ENCODE data around the gene ITPR2. TPM values are rescaled to one million over a fixed set of nuclear protein-coding genes. Genes with fewer than 3 reads are reported as not detected.

Gene ITPR2
- total RNA-seq, 2 experiments from 2014 or later = 25.6 to 44.7 TPM

DNA sequence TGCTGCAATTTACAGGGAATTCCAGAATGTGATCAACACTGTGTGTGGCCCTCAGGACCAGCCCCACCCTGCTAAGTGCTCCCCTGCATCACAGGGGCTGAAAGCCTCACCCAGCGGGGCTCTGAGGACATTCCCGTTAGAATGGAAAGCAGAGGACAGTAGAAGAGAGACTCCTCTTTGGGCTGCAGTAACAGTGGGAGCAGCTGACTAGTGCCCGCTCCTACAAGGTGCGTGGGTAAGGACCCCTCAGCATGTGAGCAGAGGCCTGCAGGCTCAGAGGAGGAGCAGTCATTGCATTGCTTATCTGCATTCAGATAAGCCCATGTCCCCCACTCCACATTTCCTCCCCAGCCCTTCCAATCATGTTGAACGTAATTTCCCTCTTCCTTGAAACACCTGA, 120.1 kb downstream of the ITPR2 start:
- ChIA-PET POLR2A (interaction anchor here (0.6 kb wide), 1 partner anchor 458 kb away, joined by 4 read pairs; no protein-coding TSS in a partner anchor), CTCF (ENCODE audit: unreplicated experiment) (interaction anchor here (1.2 kb wide), 1 partner anchor 11 kb away, joined by 3 read pairs; no protein-coding TSS in a partner anchor)
- no peak overlapping the region for H3K27ac ChIP-seq (ENCODE audit: low read depth, low read length, poor library complexity, severe bottlenecking)

DNA sequence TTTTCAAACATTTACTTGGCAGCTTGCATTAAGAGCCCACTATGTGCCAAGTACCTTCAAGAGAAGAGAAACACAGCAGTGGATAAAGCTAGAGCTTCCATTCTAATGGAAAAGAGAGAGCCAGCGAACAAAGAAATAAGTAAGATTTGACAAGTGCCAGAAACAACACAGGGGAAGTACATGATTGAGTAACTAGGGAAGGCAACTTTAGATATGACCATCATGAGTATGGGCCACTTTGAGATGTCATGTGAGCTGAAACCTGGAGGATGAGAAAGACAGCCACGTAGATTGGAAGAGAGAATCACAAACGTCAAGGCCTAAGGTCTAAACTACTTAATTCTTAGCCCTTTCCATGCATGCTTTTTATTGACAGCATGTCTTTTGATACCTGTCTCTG, 121.4 kb downstream of the ITPR2 start:
- TF ChIP-seq, protein P1, sequence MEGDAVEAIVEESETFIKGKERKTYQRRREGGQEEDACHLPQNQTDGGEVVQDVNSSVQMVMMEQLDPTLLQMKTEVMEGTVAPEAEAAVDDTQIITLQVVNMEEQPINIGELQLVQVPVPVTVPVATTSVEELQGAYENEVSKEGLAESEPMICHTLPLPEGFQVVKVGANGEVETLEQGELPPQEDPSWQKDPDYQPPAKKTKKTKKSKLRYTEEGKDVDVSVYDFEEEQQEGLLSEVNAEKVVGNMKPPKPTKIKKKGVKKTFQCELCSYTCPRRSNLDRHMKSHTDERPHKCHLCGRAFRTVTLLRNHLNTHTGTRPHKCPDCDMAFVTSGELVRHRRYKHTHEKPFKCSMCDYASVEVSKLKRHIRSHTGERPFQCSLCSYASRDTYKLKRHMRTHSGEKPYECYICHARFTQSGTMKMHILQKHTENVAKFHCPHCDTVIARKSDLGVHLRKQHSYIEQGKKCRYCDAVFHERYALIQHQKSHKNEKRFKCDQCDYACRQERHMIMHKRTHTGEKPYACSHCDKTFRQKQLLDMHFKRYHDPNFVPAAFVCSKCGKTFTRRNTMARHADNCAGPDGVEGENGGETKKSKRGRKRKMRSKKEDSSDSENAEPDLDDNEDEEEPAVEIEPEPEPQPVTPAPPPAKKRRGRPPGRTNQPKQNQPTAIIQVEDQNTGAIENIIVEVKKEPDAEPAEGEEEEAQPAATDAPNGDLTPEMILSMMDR (conservative IDR thresholded peaks at IDR 0.05; ENCODE audit: low read length) = no peak
- TF ChIP-seq EZH2phosphoT487 (IDR thresholded peaks at IDR 0.05; ENCODE audit: borderline replicate concordance, low read depth, low read length) = no peak
- Histone ChIP-seq H2AFZ (ENCODE audit: low read length) (no peak overlapping the region), H4K20me1 (ENCODE audit: insufficient read depth, low read length) (no peaks in the 10 kb centered on the region), H3K4me1 (ENCODE audit: insufficient read depth, low read length, poor library complexity, severe bottlenecking) (peaks cover 25% of the 10 kb centered on the region), H3K36me3 (ENCODE audit: insufficient read depth, low read length) (peaks cover 7% of the 10 kb centered on the region), H3K9me3 (ENCODE audit: low read length) (no peaks in the 10 kb centered on the region), H3K4me2 (ENCODE audit: low read length) (no peak overlapping the region), H3K9me2 (ENCODE audit: insufficient read depth, low read length) (no peaks in the 10 kb centered on the region), H3K27ac (ENCODE audit: low read depth, low read length, poor library complexity, severe bottlenecking) (no peak overlapping the region), H3K79me2 (ENCODE audit: insufficient read depth, low read depth, low read length) (no peaks in the 10 kb centered on the region), H3K4me3 (ENCODE audit: low read depth, low read length, poor library complexity, severe bottlenecking) (no peak overlapping the region)
- ChIA-PET POLR2A (interaction anchor here (0.7 kb wide), 1 partner anchor 131 kb away, joined by 3 read pairs; no protein-coding TSS in a partner anchor), CTCF (ENCODE audit: unreplicated experiment) (interaction anchor here (0.6 kb wide), 1 partner anchor 94 kb away, joined by 3 read pairs; no protein-coding TSS in a partner anchor)
- BruUV-seq (replicated peaks) = no TSS peak
- no peak for DNase-seq (ENCODE audit: low spot score)
- intact Hi-C loops (cut with micrococcal nuclease; ENCODE audit: unreplicated experiment) = no loop called here

More for the DNA sequence above, 120.1 kb downstream of the ITPR2 start:
- H3K79me2 ChIP-seq (ENCODE audit: insufficient read depth, low read depth, low read length) = no peaks in the 10 kb centered on the region
- no peak overlapping the region for H2AFZ ChIP-seq (ENCODE audit: low read length)
- no peaks in the 10 kb centered on the region for H4K20me1 ChIP-seq (ENCODE audit: insufficient read depth, low read length)
- no peak overlapping the region for H3K4me2 ChIP-seq (ENCODE audit: low read length)
- no peaks in the 10 kb centered on the region for H3K9me3 ChIP-seq (ENCODE audit: low read length)
- intact Hi-C loops (cut with micrococcal nuclease; ENCODE audit: unreplicated experiment) = no loop called here
- no TSS peak for BruUV-seq (replicated peaks)
- DNase-seq (ENCODE audit: low spot score) = no peak
- H3K9me2 ChIP-seq (ENCODE audit: insufficient read depth, low read length) = no peaks in the 10 kb centered on the region
- H3K4me3 ChIP-seq (ENCODE audit: low read depth, low read length, poor library complexity, severe bottlenecking) = no peak overlapping the region
- TF ChIP-seq, protein P1 (conservative IDR thresholded peaks at IDR 0.05; ENCODE audit: low read length) = no peak
- no peak for TF ChIP-seq EZH2phosphoT487 (IDR thresholded peaks at IDR 0.05; ENCODE audit: borderline replicate concordance, low read depth, low read length)
- peaks cover 7% of the 10 kb centered on the region for H3K36me3 ChIP-seq (ENCODE audit: insufficient read depth, low read length)
- peaks cover 25% of the 10 kb centered on the region for H3K4me1 ChIP-seq (ENCODE audit: insufficient read depth, low read length, poor library complexity, severe bottlenecking)

- Histone ChIP-seq H2AFZ (ENCODE audit: low read length) (no peak overlapping the region), H3K4me1 (ENCODE audit: insufficient read depth, low read length, poor library complexity, severe bottlenecking) (peaks cover 25% of the 10 kb centered on the region), H3K4me2 (ENCODE audit: low read length) (no peak overlapping the region), H3K9me3 (ENCODE audit: low read length) (no peaks in the 10 kb centered on the region), H4K20me1 (ENCODE audit: insufficient read depth, low read length) (no peaks in the 10 kb centered on the region), H3K79me2 (ENCODE audit: insufficient read depth, low read depth, low read length) (no peaks in the 10 kb centered on the region), H3K27ac (ENCODE audit: low read depth, low read length, poor library complexity, severe bottlenecking) (no peak overlapping the region), H3K9me2 (ENCODE audit: insufficient read depth, low read length) (no peaks in the 10 kb centered on the region), H3K4me3 (ENCODE audit: low read depth, low read length, poor library complexity, severe bottlenecking) (no peak overlapping the region), H3K36me3 (ENCODE audit: insufficient read depth, low read length) (peaks cover 7% of the 10 kb centered on the region)
- DNase-seq (ENCODE audit: low spot score) = no peak
- TF ChIP-seq, protein P1 (conservative IDR thresholded peaks at IDR 0.05; ENCODE audit: low read length) = no peak
- no peak for TF ChIP-seq EZH2phosphoT487 (IDR thresholded peaks at IDR 0.05; ENCODE audit: borderline replicate concordance, low read depth, low read length)
- CTCF ChIA-PET (ENCODE audit: unreplicated experiment) = no interaction called here
- POLR2A ChIA-PET = interaction anchor here (0.7 kb wide), 1 partner anchor 132 kb away, joined by 3 read pairs; no protein-coding TSS in a partner anchor
- intact Hi-C loops (cut with micrococcal nuclease; ENCODE audit: unreplicated experiment) = no loop called here
- no TSS peak for BruUV-seq (replicated peaks)
Observed at GRCh38 chr12:26711072-26711471, 121.9 kb downstream of the ITPR2 start.
